GM19023 (cell line): Measurements from ENCODE around the gene STK4.
A peak's percentile ranks its signal among the peaks of the same experiment; 100 is the strongest.
"Not testable (repeated sequence)": the region's sequence is repeated elsewhere in the genome, so short reads cannot be mapped to it uniquely, and the experiment has no call there.

Experiments used
- ATAC-seq: cut with Tn5 transposase; IDR thresholded peaks from one replicate; pipeline ENCODE4 v1.9.1; 2021; ENCODE audit warnings: mild to moderate bottlenecking, moderate library complexity; ENCODE audit not compliant: unreplicated experiment

The STK4 gene

DNA sequence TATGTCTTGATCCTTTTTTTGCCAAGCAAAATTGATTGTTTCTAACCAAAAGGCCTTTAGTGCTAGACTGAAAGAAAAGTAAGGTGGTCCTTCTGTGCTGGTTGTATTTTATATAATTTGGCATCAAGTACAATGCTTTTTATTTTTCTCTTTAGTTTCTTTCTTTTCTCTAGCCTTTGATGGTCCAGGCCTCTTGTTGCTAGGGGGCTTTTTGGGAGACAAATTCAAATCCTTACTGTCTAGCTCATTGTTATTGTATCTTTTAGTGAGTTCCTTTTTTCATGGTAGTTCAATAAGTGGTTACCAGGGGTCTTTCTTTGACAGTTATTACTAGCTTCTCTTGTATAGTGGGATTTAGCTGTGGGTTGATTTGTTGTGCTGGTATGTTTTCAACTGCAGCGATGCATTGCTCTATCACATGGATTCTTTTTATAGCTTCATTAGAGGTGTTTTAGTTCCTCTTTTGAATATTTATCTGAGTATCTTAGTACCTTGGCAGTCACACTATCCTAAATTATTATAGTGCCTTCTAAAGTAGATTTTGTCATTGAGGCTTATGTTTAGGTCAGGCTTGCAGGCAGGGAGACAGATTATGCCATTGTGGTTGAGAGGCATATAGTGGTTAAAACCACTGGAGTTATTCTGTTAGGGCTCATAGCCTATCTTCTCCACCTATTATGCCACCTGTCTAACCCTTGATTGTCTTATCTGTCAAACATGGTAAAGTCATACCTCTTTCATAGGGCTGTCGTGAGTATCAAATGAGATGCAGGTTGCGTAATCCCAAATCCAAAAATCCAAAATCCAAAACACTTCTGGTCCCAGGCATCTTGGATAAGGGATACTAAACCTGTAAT lies 85.1 kb downstream of the STK4 start:
- no peak for ATAC-seq

DNA sequence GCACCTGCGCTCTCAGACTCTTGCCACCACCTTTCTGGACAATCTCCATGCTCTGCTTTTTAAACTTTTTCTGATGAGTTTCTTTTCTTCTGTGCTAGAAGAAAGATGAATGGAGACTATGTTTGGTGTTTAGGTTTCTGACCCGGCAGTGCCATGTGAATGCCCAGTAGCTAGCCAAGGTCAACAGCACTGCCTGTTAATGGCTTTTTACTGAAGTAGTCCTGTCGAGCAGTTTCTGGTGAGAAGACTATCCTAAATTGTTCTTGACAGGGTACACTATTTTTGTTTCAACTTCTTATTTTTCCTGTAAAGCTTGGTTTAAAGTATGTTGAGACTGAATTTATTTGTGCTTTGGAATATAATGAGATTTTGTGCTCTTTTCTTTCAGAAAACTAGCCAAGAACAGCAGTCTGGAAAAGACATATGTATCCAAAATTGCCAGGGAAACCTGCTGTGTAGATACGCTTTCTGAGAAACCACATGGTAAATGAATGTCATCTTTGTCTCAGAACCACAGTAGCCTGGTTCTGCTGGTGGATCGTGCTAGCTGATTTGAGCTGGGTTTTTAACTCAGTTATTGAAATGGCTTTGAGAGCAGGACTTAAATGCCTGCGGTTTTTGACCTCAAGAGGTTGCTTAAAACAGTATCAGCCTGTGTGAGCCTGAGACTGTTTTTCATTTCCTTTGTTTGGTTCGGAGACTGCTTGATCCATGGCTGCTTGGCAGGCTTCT lies 86.6 kb downstream of the STK4 start:
- peak; percentile 60 for ATAC-seq

DNA sequence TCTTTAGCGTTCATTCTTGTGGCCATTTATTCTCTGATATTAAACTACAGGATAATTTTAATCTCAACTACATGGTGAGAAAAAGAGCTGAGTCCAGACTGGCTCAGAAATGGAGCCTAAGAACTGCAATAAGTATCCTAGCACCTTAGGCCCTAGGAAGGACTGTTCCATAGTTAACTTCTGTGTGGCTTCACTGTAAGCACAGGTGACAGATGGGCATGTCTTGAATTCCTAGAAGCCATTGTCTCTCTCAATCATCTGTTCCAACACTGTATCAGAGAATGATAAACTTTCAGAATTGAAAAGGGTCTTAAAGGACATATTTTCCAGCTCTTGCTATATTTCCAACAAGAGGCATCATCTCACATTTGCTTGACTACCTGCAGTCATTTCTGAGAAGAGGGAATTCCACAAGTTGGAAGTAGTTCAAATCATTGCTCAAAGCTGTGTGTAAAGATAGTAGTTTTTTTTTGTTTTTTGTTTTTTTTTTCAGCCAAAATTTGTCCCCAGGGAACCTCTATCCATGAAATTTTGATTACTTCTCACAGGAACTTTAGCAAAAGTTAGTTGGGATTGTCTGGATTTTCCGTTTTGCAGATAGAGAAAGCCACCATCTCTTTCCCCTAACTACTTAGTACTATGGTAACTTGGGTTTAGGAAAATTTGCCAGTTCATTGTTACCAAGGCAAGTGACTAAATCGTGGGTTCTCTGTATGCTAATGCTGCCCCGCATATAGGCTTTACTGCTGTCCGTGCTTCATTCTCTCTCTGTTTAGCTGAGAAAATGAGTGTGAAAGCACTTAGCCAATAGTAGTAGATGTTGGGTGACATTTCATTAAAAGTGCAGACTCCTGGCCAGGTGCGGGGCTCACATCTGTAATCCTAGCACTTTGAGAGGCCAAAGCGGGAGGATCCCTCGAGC lies 87.4 kb downstream of the STK4 start:
- ATAC-seq: peak; percentile 20

DNA sequence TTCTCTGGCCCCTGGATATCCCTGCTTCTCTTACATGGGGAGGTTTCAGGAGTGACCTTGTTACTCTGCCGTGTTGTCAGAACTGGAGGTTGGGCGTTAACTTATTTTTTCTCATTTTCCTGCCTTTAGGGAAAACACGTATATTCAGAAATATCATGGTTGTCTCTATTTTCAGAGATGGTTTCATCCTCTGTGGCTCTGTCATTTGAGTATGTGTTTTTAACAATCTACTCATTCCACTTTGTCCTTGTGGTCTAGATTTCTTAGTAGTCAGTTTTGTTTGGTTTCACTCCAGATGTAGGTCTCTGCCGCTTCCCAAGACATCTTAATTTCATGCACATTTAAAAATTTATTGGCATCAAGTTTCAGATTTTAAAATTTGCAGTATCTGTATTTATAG lies 88.7 kb downstream of the STK4 start:
- no peak for ATAC-seq

DNA sequence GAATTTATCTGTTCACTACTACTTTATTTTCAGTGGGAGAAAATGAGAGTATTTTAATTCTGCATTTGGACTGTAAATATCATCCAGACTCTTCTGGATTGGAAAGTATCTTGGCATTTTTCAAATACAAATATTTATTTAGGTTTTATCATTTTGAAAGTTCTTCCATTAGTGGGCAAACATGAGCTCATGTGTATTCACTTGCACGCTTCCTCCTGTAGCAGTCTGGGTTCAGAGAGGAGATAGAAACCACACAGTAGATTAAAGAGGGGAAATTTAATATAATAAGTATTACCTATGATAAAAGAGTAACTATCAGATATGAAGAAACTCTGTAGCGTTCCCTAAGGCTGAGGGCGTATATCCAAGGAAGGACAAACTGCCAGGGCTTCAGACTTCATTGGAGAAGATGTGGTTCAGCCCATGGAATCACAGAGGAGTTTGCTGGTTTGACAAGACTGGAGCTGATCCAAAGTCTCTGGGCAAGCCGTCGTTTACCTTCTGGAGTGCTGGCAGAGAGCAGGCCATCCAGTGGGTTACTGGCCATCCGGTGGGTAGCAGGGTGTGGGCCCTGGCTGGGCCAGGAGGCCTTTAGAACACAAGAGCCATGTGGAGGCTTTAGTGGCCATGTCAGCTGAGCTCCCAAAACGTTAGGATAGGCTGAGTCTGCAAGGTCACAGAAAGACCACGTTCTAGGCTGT lies 90.3 kb downstream of the STK4 start:
- no peak for ATAC-seq

DNA sequence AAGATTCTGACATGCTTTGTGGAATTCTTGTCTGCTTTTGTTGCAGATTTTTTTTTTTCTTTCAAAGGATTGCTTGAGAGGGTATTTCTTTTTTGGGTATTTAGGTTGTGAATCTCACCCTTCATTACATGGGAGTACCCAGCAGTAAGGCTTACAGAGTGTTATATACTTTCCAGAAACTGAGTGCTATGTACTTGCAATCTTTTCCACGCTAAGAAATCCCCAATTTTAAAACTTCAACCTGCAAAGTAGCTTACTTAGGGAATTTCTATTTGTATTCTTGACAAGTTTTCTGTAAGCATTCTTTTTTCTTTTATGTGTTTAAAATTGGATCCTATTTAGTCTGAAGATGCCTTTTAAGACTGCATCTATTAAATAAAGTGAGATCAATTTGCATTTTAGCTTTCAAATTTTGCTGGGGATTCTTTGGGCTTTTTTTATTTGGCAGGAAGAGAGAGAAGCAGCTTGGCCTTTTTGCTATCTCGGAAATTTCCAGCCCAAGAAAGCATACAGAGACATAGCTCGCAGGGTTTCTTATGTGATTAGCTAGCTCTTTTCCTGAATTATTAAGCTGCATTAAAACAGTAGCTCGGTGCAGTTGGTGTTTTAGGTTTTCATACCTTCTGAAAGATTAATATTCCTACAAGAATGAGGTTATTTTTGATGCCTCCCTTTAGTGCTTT lies 92.0 kb downstream of the STK4 start:
- no peak for ATAC-seq

DNA sequence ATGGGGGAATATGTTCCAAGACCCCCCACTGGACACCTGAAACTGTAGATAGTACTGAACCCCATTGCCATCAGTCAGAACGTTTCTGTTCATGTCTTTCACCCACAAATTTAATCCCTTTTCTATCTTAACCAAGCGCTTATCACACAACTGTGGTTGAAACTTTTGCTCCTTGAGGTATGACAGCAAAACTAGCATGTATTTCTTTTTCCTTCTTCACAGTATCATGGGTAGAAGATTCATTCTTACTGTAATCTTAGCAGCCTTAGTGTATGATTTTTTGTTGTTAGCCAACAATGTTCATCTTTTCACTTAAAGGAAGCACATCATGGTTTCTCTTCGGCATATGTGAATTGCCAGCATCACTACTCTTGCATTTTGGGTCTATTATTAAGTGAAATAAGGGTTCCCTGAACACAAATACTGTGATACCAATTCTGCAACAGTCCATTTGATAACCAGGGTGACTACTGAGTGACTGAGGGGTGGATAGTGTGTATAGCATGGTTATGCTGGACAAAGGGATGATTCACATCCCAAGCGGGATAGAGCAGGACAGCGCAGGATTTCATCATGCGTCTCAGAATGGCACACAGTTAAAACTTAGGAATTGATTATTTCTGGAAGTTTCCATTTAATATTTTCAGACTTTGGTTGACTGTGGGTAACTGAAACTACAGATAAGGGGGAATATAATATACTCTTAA lies 92.9 kb downstream of the STK4 start:
- no peak for ATAC-seq

DNA sequence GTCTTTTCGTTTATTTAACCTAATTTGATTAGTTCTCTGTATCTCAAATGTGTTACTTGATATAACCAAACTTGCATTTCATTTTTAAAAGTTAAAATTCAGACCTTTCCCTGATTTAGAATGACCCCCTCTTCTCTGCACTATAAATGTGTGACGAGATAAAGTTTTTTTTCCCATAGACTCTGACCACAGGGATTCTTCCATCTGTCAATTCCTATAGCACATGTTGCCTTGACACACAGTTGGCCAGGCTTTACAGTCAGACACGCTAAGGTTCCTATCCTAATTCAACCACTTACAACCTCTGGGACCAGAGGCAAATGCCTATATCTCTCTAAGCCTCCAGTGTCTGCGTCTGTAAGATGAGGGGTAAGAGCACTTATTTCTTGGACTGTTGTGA lies 94.0 kb downstream of the STK4 start:
- ATAC-seq: no peak

DNA sequence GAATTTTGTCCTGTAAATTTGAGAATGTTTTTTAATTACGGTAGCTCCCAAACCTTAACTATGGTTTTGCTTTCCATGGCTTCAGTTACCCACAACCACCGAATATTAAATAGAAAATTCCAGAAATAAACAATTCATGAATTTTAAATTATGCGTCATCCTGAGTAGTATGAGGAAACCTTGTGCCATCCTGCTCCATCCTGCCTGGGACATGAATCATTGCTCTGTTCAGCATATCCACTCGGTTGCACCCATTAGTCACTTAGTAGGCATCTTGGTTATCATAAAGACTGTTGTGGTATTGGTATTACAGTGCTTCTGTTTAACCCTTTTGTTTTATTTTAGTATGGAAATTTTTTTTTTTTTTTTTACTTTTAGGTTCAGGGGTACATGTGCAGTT lies 94.9 kb downstream of the STK4 start:
- no peak for ATAC-seq

DNA sequence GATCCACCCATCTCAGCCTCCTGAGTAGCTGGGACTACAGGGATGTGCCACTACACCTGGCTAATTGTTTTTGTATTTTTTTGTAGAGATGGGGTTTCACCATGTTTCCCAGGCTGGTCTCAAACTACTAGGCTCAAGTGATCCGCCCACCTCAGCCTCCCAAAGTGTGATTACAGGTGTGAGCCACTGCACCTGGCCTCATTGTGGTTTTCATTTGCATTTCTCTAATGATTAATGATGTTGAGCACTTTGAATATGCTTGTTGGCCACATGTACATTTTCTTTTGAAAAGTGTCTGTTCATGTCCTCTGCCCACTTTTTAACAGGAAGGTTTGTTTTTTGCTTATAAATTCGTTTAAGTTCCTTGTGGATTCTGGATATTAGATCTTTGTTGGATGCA lies 96.8 kb downstream of the STK4 start:
- ATAC-seq: not testable (repeated sequence)

DNA sequence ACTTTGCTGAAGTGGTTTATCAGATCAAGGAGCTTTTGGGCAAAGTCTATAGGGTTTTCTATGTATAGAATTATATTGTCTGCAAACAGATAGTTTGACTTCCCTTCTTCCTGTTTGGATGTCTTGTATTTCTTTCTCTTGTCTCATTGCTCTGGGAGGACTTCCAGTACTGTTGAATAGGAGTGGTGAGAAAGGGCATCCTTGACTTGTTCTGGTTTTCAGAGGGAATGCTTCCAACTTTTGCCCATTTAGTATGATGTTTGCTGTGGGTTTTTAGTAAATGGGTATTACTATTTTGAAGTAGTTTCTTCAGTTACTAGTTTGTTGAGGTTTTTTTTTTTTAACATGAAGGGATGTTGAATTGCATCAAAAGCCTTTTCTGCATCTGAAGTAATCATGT lies 98.5 kb downstream of the STK4 start:
- ATAC-seq: no peak

DNA sequence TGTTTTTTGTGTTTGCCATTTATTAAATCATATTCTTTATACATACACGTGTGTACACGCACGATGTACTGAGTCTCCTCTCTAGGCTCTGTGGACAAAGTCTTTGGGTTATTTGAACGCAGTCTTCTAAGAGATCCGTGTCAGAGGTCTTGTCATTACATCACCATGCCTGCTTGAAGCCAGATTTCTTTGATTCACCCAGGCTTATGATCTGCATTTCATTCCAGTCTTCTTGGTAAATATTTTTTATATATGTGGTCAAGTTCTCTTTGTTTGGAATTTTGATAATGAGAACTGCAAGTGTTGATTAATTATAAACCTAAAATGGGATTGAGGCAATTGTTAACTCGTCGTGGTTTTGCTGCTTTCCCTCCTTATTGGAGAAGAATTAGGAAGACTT lies 100.1 kb downstream of the STK4 start:
- no peak for ATAC-seq

DNA sequence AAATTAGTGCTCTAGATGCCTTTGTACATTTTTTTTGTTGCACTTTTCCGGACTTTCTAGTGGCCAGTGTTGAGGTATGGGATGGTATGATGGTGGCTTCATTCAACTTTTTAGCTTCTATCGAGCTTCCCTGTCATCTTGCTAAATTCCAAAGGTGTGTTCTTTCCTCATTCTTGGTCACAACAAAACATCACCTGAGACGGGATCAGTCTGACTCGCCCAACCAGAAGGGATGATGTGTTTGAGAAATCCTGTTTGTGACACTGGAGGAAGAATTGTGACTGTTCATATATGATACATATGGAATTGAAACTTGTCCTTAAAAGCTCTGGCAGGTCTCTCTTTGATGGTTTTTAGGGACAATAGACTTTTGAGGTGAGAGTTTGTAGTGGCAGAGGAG lies 100.8 kb downstream of the STK4 start:
- no peak for ATAC-seq

DNA sequence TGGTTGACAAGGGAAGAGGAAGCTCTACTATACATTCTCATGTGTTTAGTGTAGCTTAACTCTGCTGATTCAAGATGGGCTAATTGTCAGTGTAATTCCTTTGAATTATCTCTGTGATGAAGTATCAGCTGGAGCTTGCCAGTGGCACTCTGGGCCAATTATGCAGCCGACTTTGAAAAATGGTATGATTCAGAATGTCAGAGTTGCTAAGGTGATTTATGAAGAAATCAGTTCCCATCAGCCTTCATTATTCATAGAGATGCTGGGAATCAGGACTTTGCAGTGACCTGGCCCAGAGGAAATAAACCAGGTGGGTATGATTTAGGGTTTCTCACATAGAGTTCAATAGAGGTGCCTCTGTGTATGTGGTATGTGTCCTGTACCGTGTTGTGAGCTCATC lies 101.2 kb downstream of the STK4 start:
- no peak for ATAC-seq

DNA sequence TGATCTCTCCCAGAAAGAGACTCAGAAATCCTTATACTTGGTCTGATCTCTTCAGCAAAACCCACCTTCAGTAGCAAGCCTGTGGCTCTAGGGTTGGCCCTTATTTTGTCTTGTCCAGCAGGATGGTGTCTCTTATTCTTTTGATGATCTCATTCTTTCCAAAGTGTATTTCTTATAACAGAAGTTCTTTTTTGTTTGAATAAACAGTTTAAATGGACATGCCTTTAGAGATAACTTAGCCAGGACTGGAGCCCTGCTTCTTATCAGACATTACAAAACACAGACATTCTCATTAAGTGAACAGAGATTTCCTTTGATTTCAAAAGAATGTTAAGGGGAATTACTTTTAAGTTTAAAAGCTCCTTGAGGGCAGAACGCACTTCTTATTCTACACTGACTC lies 102.9 kb downstream of the STK4 start:
- ATAC-seq: no peak

DNA sequence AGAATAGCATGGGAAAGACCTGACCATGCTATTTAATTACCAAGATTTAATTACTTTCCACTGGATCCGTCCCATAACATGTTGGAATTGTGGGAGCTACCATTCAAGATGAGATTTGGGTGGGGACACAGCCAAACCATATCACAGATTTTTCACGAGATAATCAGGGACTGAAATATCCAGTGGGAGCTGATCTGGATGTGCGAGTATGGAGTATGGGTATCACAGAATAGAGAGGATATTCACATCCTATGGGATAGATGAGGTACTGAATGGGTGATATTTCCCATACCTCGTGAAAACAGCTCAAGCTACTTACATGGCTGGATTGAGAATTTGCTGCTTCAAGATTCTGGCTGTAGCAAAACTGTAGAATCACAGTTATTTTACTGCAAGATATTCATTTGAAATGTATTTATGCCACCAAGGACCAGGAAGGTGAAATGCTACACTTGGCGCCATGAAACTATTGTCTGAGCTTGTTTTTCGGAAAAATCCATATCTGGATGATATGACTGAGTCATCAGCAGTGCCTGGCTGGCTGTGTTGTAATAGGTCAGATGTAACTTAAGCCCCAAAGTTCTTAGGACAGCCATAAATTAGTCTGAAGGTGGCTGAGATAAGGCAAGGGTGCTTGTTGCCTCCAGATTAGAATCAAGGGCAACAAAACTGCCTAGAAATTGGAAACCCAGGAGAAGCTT lies 104.8 kb downstream of the STK4 start:
- ATAC-seq: no peak

DNA sequence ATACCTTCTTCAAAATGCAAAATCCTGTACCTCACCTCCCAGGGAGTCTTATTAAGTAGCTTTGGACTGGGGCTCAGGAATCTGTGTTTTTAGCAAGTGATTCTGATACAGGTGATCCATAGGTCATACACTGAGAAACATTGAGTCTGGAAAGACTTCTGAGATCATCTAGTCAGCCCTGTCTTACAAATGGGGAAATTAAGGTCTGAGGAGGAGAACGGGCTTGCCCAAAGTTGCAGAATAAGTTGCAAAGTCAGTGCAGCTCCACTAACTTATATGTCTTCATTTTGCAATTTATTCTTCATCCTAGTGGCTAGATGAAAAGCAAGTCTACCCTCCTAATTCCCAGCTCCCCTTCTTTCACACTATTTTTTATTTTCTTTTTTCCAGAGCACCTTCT lies 105.8 kb downstream of the STK4 start:
- no peak for ATAC-seq

DNA sequence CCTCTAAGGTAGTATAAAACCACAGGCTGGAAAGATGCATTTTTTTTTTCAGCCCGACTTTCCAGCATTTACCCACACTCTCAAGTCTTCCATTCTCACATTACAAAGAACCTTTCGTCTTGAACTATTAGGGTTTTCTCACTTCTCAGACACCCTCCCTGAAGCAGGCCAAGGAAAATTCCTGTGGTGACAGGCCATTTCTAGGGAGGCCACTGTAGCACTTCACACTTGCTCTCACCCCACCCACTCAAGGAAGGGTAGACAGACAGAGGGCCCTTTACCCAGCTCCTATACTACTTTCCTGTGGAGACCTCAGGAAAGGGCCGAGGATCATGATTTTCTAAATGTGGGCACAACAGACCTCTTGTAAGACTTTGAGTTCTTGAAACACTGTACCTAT lies 106.9 kb downstream of the STK4 start:
- no peak for ATAC-seq

DNA sequence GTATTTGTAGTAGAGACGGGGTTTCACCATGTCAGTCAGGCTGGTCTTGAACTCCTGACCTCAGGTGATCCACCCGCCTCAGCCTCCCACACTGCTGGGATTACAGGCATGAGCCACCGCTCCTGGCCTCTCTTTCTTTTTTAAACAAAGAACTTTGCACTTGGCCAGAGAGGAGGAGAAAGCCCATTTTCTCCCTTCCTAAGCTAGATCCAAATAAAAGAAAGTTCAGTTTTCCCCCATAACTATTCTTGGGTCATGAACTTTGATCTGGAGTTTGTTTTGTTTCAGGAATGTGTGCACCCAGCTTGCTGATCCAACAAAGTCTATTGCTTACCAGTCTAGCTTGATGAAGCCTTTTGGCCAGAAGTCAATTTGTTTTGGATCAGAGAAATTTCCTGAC lies 111.2 kb downstream of the STK4 start:
- no peak for ATAC-seq
